PC-9 (cell line): ENCODE results near the gene TANC1.

Experiments
- CTCF ChIP-seq: fragments of 200-600 bp; sonication (generic); conservative IDR thresholded peaks from 2 replicates; pipeline ENCODE4 v1.6.1; 2017; ENCODE audit warnings: mixed run types, antibody characterized with exemption, mild to moderate bottlenecking, moderate library complexity
- EZH2 ChIP-seq: fragments of 200-600 bp; sonication (generic); IDR thresholded peaks from 2 replicates; pipeline ENCODE4 v1.8.0; 2017; ENCODE audit warnings: antibody characterized with exemption, low read depth

GRCh38 chr2:159075727-159076126, 107.3 kb downstream of the TANC1 start:
- TF ChIP-seq EZH2 (no peak), CTCF (no peak)
